ENCODE data around the gene ITLN1.
A peak's percentile ranks its signal among the peaks of the same experiment; 100 is the strongest.
"Not testable (repeated sequence)": the region's sequence is repeated elsewhere in the genome, so short reads cannot be mapped to it uniquely, and the experiment has no call there.

Gene ITLN1

GRCh38 chr1:160882582-160882981 is 2.4 kb downstream of the ITLN1 start:
- no peak for DNase-seq

DNA sequence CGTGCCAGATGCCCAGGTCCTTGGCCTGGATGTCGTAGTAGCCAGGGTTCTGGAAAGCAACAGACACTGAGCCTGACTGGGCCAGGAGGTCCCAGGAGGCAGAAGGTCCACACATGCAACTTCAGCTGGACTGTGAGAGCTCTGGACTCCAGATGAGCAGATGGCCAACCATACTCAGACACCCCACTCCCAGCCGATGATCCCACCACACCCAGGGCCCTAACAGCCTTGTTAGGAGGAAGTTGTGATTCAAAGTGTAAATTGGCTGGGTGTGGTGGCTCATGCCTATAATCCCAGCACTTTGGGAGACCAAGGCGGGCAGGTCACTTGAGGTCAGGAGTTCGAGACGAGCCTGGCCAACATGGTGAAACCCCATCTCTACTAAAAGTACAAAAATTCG is 3.7 kb downstream of the ITLN1 start:
- DNase-seq: not testable (repeated sequence)

DNA sequence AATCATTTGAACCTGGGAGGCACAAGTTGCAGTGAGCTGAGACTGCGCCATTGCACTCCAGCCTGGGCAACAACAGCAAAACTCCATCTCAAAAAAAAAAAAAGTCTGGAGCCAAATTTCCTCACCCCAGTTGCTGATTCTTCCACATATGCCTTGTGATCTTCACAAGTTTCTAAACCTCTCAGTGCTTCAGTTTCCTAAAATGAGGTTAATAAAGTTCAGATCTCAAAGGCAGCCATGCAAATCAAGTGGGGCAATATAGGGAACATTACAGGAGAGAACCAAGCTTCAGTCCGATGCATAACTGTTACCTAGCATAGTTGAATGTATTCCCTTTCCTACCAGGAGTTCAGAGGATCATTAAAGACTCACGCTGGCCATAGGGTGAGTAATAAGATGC is 4.8 kb downstream of the ITLN1 start:
- DNase-seq: no peak

DNA sequence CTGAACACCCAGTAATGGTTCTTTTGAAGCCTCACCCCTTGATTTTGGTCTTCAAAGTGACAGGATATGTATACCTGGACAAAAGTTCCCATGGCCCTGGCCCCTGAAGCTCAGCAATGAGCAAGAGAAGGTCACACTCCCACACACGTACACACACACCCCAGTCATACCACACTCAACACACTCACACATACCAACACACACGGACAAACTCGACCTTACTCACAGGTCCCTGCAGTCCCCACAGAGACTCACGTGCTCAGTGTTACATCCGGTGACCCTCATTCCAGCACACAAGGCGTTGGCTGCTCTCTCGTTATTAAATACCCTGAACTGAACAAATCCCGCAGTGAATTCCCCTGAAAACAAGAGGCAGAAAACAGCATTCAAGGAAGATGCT is 5.9 kb downstream of the ITLN1 start:
- DNase-seq: no peak

- DNase-seq: no peak
These were observed 7.8 kb downstream of the ITLN1 start for GRCh38 chr1:160877221-160877620.

- no peak for DNase-seq
These were observed 8.7 kb downstream of the ITLN1 start for GRCh38 chr1:160876311-160876710.

DNA sequence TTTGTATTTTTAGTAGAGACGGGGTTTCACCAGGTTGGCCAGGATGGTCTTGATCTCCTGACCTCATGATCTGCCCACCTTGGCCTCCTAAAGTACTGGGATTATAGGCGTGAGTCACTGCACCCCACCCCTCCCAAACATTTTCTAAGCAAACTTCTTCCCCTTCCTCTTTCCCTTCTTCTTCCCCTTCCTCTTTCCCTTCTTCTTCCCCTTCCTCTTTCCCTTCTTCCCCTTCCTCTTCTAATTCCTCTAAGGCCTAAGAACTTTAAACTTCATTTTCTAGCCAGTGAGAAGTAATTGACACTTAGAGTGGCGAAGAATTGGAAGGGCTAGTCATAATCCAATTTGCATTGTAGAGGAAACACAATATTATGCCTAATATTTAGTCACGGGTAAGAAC is 9.4 kb downstream of the ITLN1 start:
- DNase-seq: not testable (repeated sequence)

DNA sequence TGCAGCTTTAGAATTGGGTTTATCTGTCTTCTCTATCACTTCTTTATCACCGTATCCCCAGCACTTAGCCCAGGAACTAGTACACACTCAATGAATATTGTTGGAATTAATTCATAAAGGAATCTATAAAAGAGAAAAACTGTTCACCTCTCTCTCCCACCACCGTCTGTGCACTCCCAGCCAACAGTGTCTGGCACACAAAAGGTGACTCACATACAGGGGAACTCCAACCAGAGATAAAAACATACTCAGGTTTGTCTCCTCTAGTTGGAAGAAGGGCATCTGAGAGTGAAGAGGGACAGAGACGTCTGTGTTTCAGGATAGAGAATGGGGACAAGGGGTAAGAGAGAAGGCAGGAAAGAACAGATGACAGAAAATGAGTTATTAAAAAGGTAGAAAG is 10.0 kb downstream of the ITLN1 start:
- DNase-seq: no peak

DNA sequence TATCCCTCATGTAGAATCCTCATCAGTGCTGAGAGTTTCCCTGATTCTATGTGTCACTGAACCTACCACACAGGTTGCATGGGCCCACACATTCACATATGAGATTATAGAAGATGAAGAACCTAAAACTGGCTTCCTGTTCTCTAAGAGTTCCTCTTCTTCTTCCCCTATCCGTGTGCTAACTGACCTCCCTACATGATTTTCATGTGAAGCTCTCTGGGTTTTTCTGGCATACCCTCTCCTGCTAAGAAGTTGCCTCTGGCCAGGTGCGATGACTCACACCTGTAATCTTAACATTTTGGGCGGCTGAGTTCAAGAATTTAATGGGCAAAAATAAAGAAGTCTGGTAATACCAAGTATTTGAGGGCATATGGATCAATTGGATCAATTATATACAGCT is 16.8 kb downstream of the ITLN1 start:
- no peak for DNase-seq

- DNase-seq: not testable (repeated sequence)
These were observed 17.3 kb downstream of the ITLN1 start for GRCh38 chr1:160867651-160868050.

- DNase-seq: no peak
These were observed 18.2 kb downstream of the ITLN1 start for GRCh38 chr1:160866695-160867260.

GRCh38 chr1:160866001-160866694 is 18.8 kb downstream of the ITLN1 start:
- DNase-seq: no peak

GRCh38 chr1:160865337-160865736 is 19.6 kb downstream of the ITLN1 start:
- DNase-seq: no peak

- DNase-seq: no peak
These were observed 20.8 kb downstream of the ITLN1 start for GRCh38 chr1:160864173-160864572.

DNA sequence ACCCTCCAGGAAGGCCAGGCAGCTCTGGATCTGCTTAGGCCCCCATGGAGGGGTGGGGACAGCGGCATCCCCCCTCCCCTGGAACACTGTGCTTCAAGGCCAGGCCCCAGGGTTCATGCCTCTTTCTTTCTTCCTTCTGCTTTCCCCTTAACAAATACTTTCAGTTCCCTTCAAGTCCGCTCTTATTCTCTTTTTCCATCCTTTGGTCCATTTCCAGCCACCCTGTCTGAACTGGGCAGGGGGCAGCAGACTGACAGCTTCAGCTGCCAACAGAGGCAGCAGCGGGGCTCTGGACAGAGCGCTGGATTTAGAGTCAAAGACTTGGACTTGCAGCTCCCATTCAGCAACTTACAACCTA is 21.2 kb downstream of the ITLN1 start:
- DNase-seq: no peak

DNA sequence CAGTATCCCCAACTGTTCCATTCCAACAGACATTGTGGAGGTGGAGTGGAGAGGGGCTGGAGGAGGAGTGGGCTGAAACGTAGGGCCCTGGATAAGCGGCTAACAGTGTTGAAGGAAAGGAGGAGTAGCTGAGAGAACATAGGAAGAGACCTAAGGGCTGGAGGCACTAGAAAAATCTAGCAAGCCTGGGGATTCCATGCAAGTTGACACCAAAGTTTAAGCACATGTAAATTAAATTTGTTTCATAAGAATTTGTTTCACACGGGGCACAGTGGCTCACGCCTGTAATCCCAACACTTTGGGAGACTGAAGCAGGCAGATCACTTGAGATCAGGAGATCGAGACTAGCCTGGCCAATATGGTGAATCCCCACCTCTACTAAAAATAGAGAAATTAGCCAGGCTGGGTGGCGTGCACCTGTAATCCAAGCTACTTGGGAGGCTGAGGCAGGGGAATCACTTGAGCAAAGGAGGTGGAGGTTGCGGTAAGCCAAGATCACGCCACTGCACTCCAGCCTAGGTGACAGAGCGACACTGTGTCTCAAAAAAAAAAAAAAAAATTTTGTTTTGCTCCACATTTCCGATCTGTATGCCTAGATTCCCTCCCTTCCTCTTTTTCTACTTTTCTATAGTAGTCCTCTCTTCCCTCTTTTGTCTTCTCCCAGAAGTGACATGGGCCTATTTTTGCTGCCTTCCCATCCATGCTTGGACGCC is 21.8 kb downstream of the ITLN1 start:
- no peak for DNase-seq

DNA sequence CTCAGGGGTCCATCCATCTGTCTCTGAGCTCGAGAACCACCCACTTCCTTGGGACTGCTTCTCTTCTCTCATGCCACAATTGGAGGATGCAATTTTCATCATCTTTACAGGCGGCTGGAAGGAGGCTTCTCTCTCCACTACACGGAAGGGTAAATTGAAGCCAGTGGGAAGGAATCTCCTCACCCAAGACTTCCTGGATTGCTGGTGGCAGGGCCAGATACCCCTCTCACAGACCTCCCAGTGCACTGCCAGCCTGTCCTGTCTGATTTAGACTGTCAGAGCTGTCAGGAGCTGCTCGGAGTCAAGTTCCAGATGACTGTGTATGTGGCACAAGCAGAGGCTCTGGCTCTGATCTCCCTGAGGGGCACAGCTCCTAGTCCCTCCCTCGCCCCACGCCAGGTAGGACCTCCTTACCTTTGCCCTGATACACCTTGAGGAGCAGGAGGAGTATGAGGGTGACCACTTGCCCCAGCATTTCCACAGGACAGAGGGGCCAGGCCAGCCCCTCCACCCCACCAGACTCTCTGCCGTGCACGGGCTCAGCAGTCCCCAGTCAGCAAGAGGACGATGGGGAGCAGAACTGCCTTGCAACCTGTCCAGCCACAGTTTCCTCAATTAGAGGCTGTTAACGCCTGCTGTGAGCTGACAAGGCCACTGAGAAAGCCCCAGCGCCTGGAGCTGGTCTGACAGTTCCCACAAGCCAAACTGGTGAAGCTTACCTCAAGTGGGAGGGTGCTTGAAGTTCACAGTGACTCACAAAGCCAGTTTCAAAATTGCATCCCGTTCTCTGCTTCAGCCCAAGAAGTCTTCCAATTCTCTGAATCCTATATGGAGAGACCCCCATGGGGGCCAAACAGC is 22.5 kb downstream of the ITLN1 start, which contains the start of gene CD244:
Gene CD244, minus strand, starts transcription at position 685 of the 858 bp plus-strand sequence. Its CDS starts 210 bp downstream, at position 475.
- peak; percentile 41 to 42 for DNase-seq

- no peak for DNase-seq
These were observed 24.0 kb downstream of the ITLN1 start for GRCh38 chr1:160860840-160861505.

- no peak for DNase-seq
These were observed 25.8 kb downstream of the ITLN1 start for GRCh38 chr1:160859166-160859565.

DNA sequence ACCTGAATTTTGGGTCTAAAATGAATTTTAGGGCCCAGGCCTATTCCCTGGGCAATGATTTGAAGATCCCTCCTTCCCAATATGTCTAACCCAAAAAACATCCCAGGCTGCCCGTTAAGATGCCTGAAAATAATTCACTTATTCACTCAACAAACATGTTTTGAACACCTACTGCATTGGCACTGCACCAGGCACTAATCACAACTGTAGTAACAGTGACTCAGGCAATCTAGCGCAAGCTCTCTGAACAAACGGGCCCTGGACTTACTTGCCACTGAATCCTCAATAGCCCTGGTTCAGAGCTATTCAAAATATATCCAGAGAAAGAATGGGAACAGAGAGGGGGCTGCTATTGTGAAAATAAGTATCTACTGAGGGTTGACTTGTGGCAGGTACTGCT is 26.5 kb downstream of the ITLN1 start:
- no peak for DNase-seq

DNA sequence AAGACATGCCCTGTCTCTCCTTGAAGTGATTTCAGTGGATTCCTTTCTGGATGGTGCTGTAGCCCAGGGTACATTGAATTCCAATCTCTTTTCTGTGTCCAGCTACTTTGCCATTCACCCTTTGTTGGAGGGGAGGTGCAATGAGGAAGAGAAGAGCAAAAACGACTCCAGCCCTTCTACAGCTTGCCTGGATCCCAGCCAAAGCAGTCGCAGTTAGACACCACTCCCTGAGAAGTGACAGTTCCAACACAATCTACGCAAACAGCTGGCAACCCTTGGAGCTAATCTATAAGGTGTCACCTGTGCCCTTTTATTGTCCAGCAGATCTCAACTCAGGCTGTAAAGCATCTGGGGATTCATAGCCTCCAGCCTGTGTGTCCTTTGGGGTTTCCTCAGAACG is 26.9 kb downstream of the ITLN1 start:
- no peak for DNase-seq

DNA sequence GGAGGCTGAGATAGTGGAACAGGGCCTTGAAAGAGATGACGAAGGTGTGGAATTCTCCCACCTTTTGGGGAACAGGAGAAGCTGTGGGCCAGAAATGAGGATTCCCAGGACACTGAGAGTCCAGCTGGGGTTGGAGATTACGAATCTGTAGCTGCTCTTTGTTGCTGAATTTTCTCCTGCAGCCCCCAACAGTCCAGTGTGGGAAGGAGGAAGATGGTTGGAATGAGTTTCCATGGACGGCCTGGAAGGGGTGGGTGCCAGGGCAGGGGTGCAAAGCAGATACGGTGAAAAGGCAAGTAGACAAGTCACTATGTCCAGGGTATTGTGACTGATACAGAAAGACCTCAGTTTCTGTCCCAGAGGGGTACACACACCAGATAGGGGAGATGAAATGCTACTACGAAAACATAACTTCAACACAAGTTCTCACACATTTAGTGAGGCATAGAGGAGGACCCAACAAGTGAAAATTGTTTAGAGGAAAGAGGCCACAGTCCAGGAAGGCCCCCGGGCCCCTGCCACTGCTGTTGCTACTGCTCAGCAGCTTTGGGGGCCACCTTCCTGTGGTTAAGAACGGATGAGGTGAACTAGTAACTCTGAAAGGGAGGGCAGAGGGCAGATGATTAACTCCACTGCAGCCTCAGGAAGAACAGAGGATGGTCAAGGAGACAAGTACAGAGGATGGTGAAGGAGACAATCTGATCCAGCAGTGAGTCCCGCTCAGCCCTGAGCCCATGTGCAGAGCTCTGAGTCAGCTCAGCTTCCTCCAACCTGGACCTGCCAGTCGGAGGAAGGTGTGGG is 29.6 kb downstream of the ITLN1 start:
- no peak for DNase-seq

Measured in stimulated activated CD4-positive, alpha-beta T cell treated with anti-CD3 and anti-CD28 coated beads, Interleukin-2, amount 100 ng/mL, for 48 hours (primary cell).